GM12878 (cell line): ENCODE results near the gene PLPP7. TPM values are rescaled to one million over a fixed set of nuclear protein-coding genes. Genes with fewer than 3 reads are reported as not detected.

Experiments
- NFYB ChIP-seq: IDR thresholded peaks from 2 replicates; pipeline ENCODE4 v1.6.1; 2011; ENCODE audit warnings: low read depth, mild to moderate bottlenecking, low read length, improper control_type of control experiment, moderate library complexity; ENCODE audit not compliant: insufficient read depth
- NRF1 ChIP-seq: conservative IDR thresholded peaks from 2 replicates; pipeline ENCODE4 v1.6.1; 2011; ENCODE audit warnings: mild to moderate bottlenecking, low read depth, low read length, improper control_type of control experiment
- PAX8 ChIP-seq: fragments of 450-650 bp; IDR thresholded peaks from 2 replicates; pipeline ENCODE4 v1.6.1; 2017; ENCODE audit warnings: mild to moderate bottlenecking, moderate library complexity
- SP1 ChIP-seq: IDR thresholded peaks from one replicate; pipeline ENCODE4 v1.6.1; 2011; ENCODE audit warnings: low read depth, low read length
- SPI1 ChIP-seq: IDR thresholded peaks from 2 replicates; pipeline ENCODE4 v1.6.1; 2011; ENCODE audit warnings: low read depth, mild to moderate bottlenecking, low read length, moderate library complexity, borderline replicate concordance; ENCODE audit not compliant: insufficient read depth
- STAT1 ChIP-seq: fragments of 450-650 bp; conservative IDR thresholded peaks from 2 replicates; pipeline ENCODE4 v1.6.1; 2014; ENCODE audit warnings: antibody characterized with exemption, mild to moderate bottlenecking
- polyA plus RNA-seq, 11 experiments: library from polyadenylated mRNA; depleted of rRNA in 4 of 11; unstranded in 6 of 11; stranded (reverse) in 5 of 11; fragments of >200 nt; fragmentation: Nextera tagmentation in 4 of 11; fragmentation: Illumina TruSeq in 1 of 11; extraction: Ambion mirVana in 4 of 11; extraction: Trizol in 1 of 11; gene quantifications; 1 replicate in 1 of 11; 2 replicates in 10 of 11; pipeline versions ENCODE4 v1.2.1 to v1.2.3, GENCODE V29; 2011 to 2016; ENCODE audit warnings: inconsistent platforms in 2 of 11, missing spikeins in 2 of 11, low read depth in 1 of 11
- total RNA-seq, 4 experiments: library from RNA; depleted of rRNA in 3 of 4; stranded (reverse); fragments of >200 nt in 3 of 4; fragmentation: Illumina TruSeq in 1 of 4; extraction: Trizol in 1 of 4; gene quantifications; 2 replicates each; pipeline versions ENCODE4 v1.2.1 to v1.2.3, GENCODE V29; 2013 to 2021
- TF ChIP-seq, protein P1 (sequence below): fragments of 450-650 bp; IDR thresholded peaks from 2 replicates; pipeline ENCODE4 v1.6.1; 2017; ENCODE audit warnings: mild to moderate bottlenecking, moderate library complexity
- TF ChIP-seq, protein P2 (sequence below): IDR thresholded peaks from 2 replicates; pipeline ENCODE4 v1.6.1; 2012; ENCODE audit warnings: mild to moderate bottlenecking, low read depth, low read length
- TF ChIP-seq, protein P3 (sequence below), 3 experiments: IDR thresholded peaks in 2 of 3; conservative IDR thresholded peaks in 1 of 3; 2 replicates each; pipeline ENCODE4 v1.5.1; 2011; ENCODE audit warnings: low read depth in 3 of 3, low read length in 3 of 3, mild to moderate bottlenecking in 3 of 3, control low read depth in 2 of 3, moderate library complexity in 2 of 3, inconsistent platforms in 1 of 3, mixed read lengths in 1 of 3; ENCODE audit not compliant: control insufficient read depth in 2 of 3, insufficient read depth in 1 of 3; ENCODE audit errors: extremely low read depth in 1 of 3

The PLPP7 gene
- total and polyA plus RNA-seq, 10 of the 15 experiments (the other 5 are each of a cell fraction or from before 2014, with no cell fraction given) = 0.05 to 1.0 (median 0.40) TPM; not detected in 3

DNA sequence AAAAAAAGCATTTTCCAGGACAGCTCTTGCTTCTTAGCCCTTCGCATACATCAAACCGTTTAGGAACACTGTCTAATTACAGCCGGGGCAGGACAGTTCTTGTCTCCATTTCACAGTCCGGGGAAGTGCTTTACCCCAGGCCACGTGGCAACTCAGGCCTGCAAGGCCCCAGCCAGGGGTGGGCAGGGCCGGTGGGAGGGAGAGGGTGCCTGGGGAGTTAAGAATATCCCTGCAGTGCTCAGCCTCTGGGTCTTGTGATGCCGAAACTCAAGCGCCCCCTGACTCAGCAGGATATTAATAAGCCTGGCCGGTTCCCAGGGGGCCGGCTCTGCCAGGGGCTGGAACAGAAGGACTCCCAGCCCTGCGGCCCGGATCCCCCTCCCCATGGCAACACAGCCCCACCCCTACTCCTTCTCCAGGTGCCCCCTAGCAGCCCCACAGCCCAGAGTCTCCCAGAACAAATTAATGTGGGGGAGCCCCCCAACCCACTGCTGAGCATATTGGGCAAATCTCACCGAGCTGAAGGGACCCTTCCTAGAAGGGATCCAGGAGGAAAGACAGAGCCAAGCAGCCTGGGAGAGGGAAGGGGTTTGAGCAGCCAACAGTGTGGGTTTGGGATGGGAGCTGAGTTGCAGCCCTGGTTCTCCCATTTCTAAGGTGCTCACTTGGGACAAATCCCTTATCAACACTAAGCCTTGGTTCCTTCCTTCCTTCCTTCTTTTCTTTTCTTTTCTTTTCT, 45.3 kb downstream of the PLPP7 start (continued):
- TF ChIP-seq, protein P1, sequence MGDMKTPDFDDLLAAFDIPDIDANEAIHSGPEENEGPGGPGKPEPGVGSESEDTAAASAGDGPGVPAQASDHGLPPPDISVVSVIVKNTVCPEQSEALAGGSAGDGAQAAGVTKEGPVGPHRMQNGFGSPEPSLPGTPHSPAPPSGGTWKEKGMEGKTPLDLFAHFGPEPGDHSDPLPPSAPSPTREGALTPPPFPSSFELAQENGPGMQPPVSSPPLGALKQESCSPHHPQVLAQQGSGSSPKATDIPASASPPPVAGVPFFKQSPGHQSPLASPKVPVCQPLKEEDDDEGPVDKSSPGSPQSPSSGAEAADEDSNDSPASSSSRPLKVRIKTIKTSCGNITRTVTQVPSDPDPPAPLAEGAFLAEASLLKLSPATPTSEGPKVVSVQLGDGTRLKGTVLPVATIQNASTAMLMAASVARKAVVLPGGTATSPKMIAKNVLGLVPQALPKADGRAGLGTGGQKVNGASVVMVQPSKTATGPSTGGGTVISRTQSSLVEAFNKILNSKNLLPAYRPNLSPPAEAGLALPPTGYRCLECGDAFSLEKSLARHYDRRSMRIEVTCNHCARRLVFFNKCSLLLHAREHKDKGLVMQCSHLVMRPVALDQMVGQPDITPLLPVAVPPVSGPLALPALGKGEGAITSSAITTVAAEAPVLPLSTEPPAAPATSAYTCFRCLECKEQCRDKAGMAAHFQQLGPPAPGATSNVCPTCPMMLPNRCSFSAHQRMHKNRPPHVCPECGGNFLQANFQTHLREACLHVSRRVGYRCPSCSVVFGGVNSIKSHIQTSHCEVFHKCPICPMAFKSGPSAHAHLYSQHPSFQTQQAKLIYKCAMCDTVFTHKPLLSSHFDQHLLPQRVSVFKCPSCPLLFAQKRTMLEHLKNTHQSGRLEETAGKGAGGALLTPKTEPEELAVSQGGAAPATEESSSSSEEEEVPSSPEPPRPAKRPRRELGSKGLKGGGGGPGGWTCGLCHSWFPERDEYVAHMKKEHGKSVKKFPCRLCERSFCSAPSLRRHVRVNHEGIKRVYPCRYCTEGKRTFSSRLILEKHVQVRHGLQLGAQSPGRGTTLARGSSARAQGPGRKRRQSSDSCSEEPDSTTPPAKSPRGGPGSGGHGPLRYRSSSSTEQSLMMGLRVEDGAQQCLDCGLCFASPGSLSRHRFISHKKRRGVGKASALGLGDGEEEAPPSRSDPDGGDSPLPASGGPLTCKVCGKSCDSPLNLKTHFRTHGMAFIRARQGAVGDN = no peak
- TF ChIP-seq SP1 (no peak), STAT1 (no peak), SPI1 (no peak), NFYB (no peak), PAX8 (no peak), NRF1 (no peak)
- TF ChIP-seq, protein P2, sequence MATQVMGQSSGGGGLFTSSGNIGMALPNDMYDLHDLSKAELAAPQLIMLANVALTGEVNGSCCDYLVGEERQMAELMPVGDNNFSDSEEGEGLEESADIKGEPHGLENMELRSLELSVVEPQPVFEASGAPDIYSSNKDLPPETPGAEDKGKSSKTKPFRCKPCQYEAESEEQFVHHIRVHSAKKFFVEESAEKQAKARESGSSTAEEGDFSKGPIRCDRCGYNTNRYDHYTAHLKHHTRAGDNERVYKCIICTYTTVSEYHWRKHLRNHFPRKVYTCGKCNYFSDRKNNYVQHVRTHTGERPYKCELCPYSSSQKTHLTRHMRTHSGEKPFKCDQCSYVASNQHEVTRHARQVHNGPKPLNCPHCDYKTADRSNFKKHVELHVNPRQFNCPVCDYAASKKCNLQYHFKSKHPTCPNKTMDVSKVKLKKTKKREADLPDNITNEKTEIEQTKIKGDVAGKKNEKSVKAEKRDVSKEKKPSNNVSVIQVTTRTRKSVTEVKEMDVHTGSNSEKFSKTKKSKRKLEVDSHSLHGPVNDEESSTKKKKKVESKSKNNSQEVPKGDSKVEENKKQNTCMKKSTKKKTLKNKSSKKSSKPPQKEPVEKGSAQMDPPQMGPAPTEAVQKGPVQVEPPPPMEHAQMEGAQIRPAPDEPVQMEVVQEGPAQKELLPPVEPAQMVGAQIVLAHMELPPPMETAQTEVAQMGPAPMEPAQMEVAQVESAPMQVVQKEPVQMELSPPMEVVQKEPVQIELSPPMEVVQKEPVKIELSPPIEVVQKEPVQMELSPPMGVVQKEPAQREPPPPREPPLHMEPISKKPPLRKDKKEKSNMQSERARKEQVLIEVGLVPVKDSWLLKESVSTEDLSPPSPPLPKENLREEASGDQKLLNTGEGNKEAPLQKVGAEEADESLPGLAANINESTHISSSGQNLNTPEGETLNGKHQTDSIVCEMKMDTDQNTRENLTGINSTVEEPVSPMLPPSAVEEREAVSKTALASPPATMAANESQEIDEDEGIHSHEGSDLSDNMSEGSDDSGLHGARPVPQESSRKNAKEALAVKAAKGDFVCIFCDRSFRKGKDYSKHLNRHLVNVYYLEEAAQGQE = no peak
- TF ChIP-seq, protein P3, sequence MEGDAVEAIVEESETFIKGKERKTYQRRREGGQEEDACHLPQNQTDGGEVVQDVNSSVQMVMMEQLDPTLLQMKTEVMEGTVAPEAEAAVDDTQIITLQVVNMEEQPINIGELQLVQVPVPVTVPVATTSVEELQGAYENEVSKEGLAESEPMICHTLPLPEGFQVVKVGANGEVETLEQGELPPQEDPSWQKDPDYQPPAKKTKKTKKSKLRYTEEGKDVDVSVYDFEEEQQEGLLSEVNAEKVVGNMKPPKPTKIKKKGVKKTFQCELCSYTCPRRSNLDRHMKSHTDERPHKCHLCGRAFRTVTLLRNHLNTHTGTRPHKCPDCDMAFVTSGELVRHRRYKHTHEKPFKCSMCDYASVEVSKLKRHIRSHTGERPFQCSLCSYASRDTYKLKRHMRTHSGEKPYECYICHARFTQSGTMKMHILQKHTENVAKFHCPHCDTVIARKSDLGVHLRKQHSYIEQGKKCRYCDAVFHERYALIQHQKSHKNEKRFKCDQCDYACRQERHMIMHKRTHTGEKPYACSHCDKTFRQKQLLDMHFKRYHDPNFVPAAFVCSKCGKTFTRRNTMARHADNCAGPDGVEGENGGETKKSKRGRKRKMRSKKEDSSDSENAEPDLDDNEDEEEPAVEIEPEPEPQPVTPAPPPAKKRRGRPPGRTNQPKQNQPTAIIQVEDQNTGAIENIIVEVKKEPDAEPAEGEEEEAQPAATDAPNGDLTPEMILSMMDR (IDR thresholded peaks at IDR 0.05 in 2 of 3, conservative IDR thresholded peaks at IDR 0.05 in 1 of 3; ENCODE audit: control insufficient read depth in 2 of 3, extremely low read depth in 1 of 3, insufficient read depth in 1 of 3, low read depth in 3 of 3, low read length in 3 of 3) = no peak
- TF ChIP-seq, all 136 proteins: peak for 0
